B cell (primary cell): Measurements from ENCODE around the gene POGLUT2. TPM values are rescaled to one million over a fixed set of nuclear protein-coding genes. Genes with fewer than 3 reads are reported as not detected.

ENCODE experiments used
- ATAC-seq: fragments of 200-7000 bp; cut with Tn5 transposase; one replicate; pipeline ENCODE4 v1.10.0; 2021; ENCODE audit warnings: low read depth, mild to moderate bottlenecking, moderate number of reproducible peaks, moderate library complexity
- CTCF ChIA-PET: fragments of 350-600 bp; sonication (Branson Sonifier 250); formaldehyde crosslinking; loops from one replicate; lab custom pipeline; 2021; ENCODE audit warnings: antibody characterized with exemption, inconsistent platforms; lab: Charles Lee
- POLR2A ChIA-PET: fragments of 350-600 bp; sonication (Branson Sonifier 250); formaldehyde crosslinking; loops from one replicate; lab custom pipeline; 2021; ENCODE audit warnings: antibody characterized with exemption; lab: Charles Lee
- DNase-seq: peaks from one replicate; pipeline ENCODE4 v3.0.0; 2013
- H2AFZ ChIP-seq: 2 replicates; pipeline ENCODE4 v1.6.1; 2012; ENCODE audit warnings: mild to moderate bottlenecking, low read depth, low read length; ENCODE audit not compliant: insufficient read depth, poor library complexity, severe bottlenecking
- H3K27ac ChIP-seq, 2 donors: 1 replicate in 1 of 2; 2 replicates in 1 of 2; pipeline ENCODE4 v1.5.1; 2012 to 2013; ENCODE audit warnings: low read length in 2 of 2, mild to moderate bottlenecking in 2 of 2, moderate library complexity in 1 of 2
- H3K27me3 ChIP-seq, 4 experiments: fragments of 200-600 bp in 1 of 4; sonication (generic) in 1 of 4; replicated peaks in 1 of 4; 1 replicate in 2 of 4; 2 replicates in 2 of 4; pipeline versions ENCODE4 v1.6.1 to v1.7.0; 2013 to 2016; ENCODE audit warnings: low read length in 3 of 4, mild to moderate bottlenecking in 2 of 4, mixed read lengths in 1 of 4, moderate library complexity in 1 of 4; ENCODE audit not compliant: insufficient read depth in 4 of 4, control insufficient read depth in 3 of 4; ENCODE audit errors: control extremely low read depth in 1 of 4
- H3K36me3 ChIP-seq, 2 experiments: replicated peaks in 1 of 2; 1 replicate in 1 of 2; 2 replicates in 1 of 2; pipeline versions ENCODE4 v1.6.1 to v1.7.1; 2013; ENCODE audit warnings: low read length in 1 of 2; ENCODE audit not compliant: insufficient read depth in 2 of 2, control insufficient read depth in 1 of 2; ENCODE audit errors: control extremely low read depth in 1 of 2, extremely low read depth in 1 of 2
- H3K4me1 ChIP-seq, 2 donors: fragments of 200-600 bp in 1 of 2; sonication (generic) in 1 of 2; 1 replicate in 1 of 2; 2 replicates in 1 of 2; pipeline versions ENCODE4 v1.5.1 to v1.6.1; 2013 to 2017; ENCODE audit warnings: low read length in 2 of 2; ENCODE audit not compliant: control insufficient read depth in 2 of 2, insufficient read depth in 2 of 2
- H3K4me2 ChIP-seq: replicated peaks from 2 replicates; pipeline ENCODE3; 2012; ENCODE audit warnings: mild to moderate bottlenecking, low read depth, low read length; ENCODE audit not compliant: poor library complexity, severe bottlenecking
- H3K4me3 ChIP-seq, 5 experiments: fragments of 200-600 bp in 1 of 5; sonication (generic) in 1 of 5; 1 replicate in 3 of 5; 2 replicates in 2 of 5; pipeline versions ENCODE4 v1.5.1 to v1.7.0; 2011 to 2016; ENCODE audit warnings: low read length in 4 of 5, mild to moderate bottlenecking in 4 of 5, low read depth in 2 of 5, control low read depth in 1 of 5, moderate library complexity in 1 of 5; ENCODE audit not compliant: insufficient read depth in 1 of 5; ENCODE audit errors: control extremely low read depth in 1 of 5, extremely low read depth in 1 of 5
- H3K79me2 ChIP-seq: fragments of 200-600 bp; sonication (generic); one replicate; pipeline ENCODE4 v1.6.0; 2016; ENCODE audit warnings: low read length; ENCODE audit not compliant: control insufficient read depth, insufficient read depth
- H3K9ac ChIP-seq: fragments of 200-600 bp; sonication (generic); 2 replicates; pipeline ENCODE4 v1.6.1; 2017; ENCODE audit warnings: mild to moderate bottlenecking, low read length, moderate library complexity
- H3K9me3 ChIP-seq, 3 donors: one replicate each; pipeline versions ENCODE4 v1.6.1 to v1.7.1; 2013; ENCODE audit warnings: low read length in 2 of 3; ENCODE audit not compliant: control insufficient read depth in 2 of 3, insufficient read depth in 1 of 3; ENCODE audit errors: control extremely low read depth in 1 of 3
- H4K20me1 ChIP-seq: 2 replicates; pipeline ENCODE4 v1.6.0; 2012; ENCODE audit warnings: mild to moderate bottlenecking, low read length; ENCODE audit not compliant: insufficient read depth, control insufficient read depth, poor library complexity, severe bottlenecking
- H3K27ac Mint-ChIP-seq: one replicate; pipeline ENCODE4 v1.8.0; 2021; ENCODE audit warnings: mixed read lengths
- H3K27me3 Mint-ChIP-seq: one replicate; pipeline ENCODE4 v1.8.0; 2021; ENCODE audit warnings: mixed read lengths
- H3K4me1 Mint-ChIP-seq: one replicate; pipeline ENCODE4 v1.8.0; 2021; ENCODE audit warnings: mixed read lengths
- H3K4me3 Mint-ChIP-seq: one replicate; pipeline ENCODE4 v1.8.0; 2021; ENCODE audit warnings: mixed read lengths
- H3K9me3 Mint-ChIP-seq: one replicate; pipeline ENCODE4 v1.8.0; 2022; ENCODE audit warnings: mixed read lengths; ENCODE audit not compliant: insufficient read depth
- EZH2 ChIP-seq: IDR thresholded peaks from 2 replicates; pipeline ENCODE4 v1.6.1; 2012; ENCODE audit warnings: borderline replicate concordance, low read depth, mild to moderate bottlenecking, moderate library complexity, low read length; ENCODE audit not compliant: insufficient read depth, poor library complexity, severe bottlenecking
- WGBS: methylation state at CpG from one replicate; pipeline ENCODE4 v1.1.5; 2013; ENCODE audit warnings: missing lambda C conversion rate; ENCODE audit not compliant: insufficient coverage; 5-methylcytosine and 5-hydroxymethylcytosine counted together
- intact Hi-C: fragments of 100-400 bp; cut with micrococcal nuclease; formaldehyde crosslinking; loops from one replicate; pipeline ENCODE4 v1.10.0; 2022
- polyA plus RNA-seq: library from polyadenylated mRNA; depleted of rRNA; stranded (reverse); fragments of >200 nt; gene quantifications from 2 replicates; pipeline ENCODE4 v1.2.3, GENCODE V29; 2012
- total RNA-seq, 2 donors: library from RNA; stranded (reverse); fragments of 120-200 nt in 1 of 2; gene quantifications; 1 replicate in 1 of 2; 2 replicates in 1 of 2; pipeline versions ENCODE4 v1.2.3 to v1.2.4, GENCODE V29; 2013 to 2022
- TF ChIP-seq, protein P1 (sequence below): fragments of 200-600 bp; IDR thresholded peaks from one replicate; pipeline ENCODE4 v1.8.0; 2022; ENCODE audit warnings: antibody characterized with exemption, mild to moderate bottlenecking

The POGLUT2 gene
- total and polyA plus RNA-seq, 2 donors (not counting 1 experiment from before 2014, with no cell fraction given): 0.12 TPM; not detected in 1

DNA sequence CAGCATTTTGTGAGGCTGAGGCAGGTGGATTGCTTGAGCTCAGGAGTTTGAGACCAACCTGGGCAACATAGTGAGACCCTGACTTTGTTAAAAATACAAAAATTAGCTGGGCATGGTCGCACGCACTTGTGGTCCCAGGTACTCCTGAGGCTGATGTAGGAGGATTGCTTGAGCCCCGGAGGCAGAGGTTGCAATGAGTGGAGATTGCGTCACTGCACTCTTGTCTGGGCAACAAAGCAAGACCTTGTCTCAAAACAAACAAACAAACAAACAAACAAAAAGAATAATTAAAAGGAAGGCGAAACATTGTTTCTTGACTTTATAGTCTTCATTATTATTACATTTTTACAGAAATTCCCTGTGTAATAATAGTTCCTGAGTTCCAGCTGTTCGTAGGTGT, 16.0 kb upstream of the POGLUT2 start:
- Histone ChIP-seq H3K4me3 (no peak overlapping the region), H2AFZ (no peak overlapping the region), H3K9ac (no peak overlapping the region), H3K4me2 (no peak overlapping the region), H3K27me3 (no peaks in the 10 kb centered on the region), H3K79me2 (no peaks in the 10 kb centered on the region), H3K36me3 (peaks cover 0 to 2% of the 10 kb centered on the region in 2 experiments), H3K9me3 (peaks cover 0 to 4% (median 1%) of the 10 kb centered on the region in 3 donors), H4K20me1 (no peaks in the 10 kb centered on the region), H3K27ac (no peak overlapping the region), H3K4me1 (no peaks in the 10 kb centered on the region)
- DNase-seq (no peak), ATAC-seq (no peak)
- no peak overlapping the region for H3K27ac Mint-ChIP-seq
- no peak overlapping the region for H3K4me3 Mint-ChIP-seq
- no peaks in the 10 kb centered on the region for H3K27me3 Mint-ChIP-seq
- H3K9me3 Mint-ChIP-seq: peaks cover 5% of the 10 kb centered on the region
- intact Hi-C loops: no loop called here
- no peak for TF ChIP-seq EZH2
- H3K4me1 Mint-ChIP-seq: no peaks in the 10 kb centered on the region
- ChIA-PET POLR2A (no interaction called here), CTCF (interaction anchor here (0.6 kb wide), 1 partner anchor 229 kb away, joined by 3 read pairs; no protein-coding TSS in a partner anchor)
- WGBS: no CpG with 5 or more reads among the region's 6 CpGs

DNA sequence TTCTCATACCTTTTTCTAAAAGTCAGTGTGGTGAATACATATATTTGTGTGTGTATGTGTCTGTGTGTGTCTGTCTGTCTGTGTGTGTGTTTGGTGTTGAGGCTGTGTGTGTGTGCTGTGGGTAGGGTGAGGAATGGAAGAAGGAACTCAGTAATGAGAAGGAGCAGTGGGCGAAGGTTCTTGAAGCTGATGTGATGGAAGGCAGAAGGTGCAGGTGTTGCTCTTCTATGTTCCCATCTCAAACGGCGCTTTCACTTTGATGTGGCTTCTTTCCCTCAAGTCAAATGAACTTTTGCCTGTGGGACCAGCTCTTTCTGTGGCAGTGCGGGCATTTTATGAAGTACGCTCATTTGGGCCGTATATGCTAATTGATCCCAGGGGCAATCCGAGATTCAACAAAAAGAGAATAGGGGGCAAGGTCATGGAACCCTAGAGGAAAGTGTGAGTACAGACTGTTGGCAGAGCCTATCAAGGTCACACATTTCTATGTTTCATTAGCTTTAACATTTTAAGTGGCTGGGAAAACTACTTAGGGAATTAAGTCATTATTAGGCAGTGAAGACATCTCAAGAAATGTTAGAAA, 15.3 kb upstream of the POGLUT2 start:
- H3K79me2 ChIP-seq: no peaks in the 10 kb centered on the region
- no peak overlapping the region for H3K9ac ChIP-seq
- 94% methylated on average over 7 of the region's 7 CpGs for WGBS
- H3K9me3 Mint-ChIP-seq: peaks cover 5% of the 10 kb centered on the region
- ChIA-PET POLR2A (no interaction called here), CTCF (interaction anchor here (0.6 to 1.0 kb wide), 2 partner anchors 12 to 228 kb away, joined by 3 read pairs; no protein-coding TSS in a partner anchor)
- no peak for TF ChIP-seq EZH2
- TF ChIP-seq, protein P1, sequence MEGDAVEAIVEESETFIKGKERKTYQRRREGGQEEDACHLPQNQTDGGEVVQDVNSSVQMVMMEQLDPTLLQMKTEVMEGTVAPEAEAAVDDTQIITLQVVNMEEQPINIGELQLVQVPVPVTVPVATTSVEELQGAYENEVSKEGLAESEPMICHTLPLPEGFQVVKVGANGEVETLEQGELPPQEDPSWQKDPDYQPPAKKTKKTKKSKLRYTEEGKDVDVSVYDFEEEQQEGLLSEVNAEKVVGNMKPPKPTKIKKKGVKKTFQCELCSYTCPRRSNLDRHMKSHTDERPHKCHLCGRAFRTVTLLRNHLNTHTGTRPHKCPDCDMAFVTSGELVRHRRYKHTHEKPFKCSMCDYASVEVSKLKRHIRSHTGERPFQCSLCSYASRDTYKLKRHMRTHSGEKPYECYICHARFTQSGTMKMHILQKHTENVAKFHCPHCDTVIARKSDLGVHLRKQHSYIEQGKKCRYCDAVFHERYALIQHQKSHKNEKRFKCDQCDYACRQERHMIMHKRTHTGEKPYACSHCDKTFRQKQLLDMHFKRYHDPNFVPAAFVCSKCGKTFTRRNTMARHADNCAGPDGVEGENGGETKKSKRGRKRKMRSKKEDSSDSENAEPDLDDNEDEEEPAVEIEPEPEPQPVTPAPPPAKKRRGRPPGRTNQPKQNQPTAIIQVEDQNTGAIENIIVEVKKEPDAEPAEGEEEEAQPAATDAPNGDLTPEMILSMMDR: no peak
- no peaks in the 10 kb centered on the region for H3K27me3 Mint-ChIP-seq
- no peak overlapping the region for H3K27ac ChIP-seq
- no peaks in the 10 kb centered on the region for H3K4me1 ChIP-seq
- no peak overlapping the region for H2AFZ ChIP-seq
- H4K20me1 ChIP-seq: no peaks in the 10 kb centered on the region
- peaks cover 0 to 4% (median 1%) of the 10 kb centered on the region in 3 donors for H3K9me3 ChIP-seq
- intact Hi-C loops: no loop called here
- H3K27ac Mint-ChIP-seq: no peak overlapping the region
- H3K4me2 ChIP-seq: no peak overlapping the region
- no peak for ATAC-seq
- no peaks in the 10 kb centered on the region for H3K27me3 ChIP-seq
- no peak overlapping the region for H3K4me3 Mint-ChIP-seq
- H3K36me3 ChIP-seq: peaks cover 0 to 2% of the 10 kb centered on the region in 2 experiments
- H3K4me1 Mint-ChIP-seq: no peaks in the 10 kb centered on the region
- no peak for DNase-seq
- no peak overlapping the region for H3K4me3 ChIP-seq
